Thymus (tissue), 11 donors: ENCODE data around the gene NRXN2. TPM values are rescaled to one million over a fixed set of nuclear protein-coding genes. Genes with fewer than 3 reads are reported as not detected.

Source experiments
- DNase-seq, 9 donors: peaks; one replicate each; pipeline ENCODE4 v3.0.0-alpha.2; 2013; ENCODE audit warnings: low spot score in 9 of 9, low read depth in 6 of 9, missing footprints in 1 of 9
- H3K27ac ChIP-seq, 2 donors: one replicate each; pipeline ENCODE4 v1.5.1; 2013; ENCODE audit warnings: control low read depth in 1 of 2, low read depth in 1 of 2, low read length in 1 of 2, mild to moderate bottlenecking in 1 of 2, moderate library complexity in 1 of 2
- H3K27me3 ChIP-seq, 2 donors: one replicate each; pipeline ENCODE4 v1.5.1; 2013; ENCODE audit warnings: low read length in 1 of 2; ENCODE audit not compliant: control insufficient read depth in 2 of 2, insufficient read depth in 1 of 2
- H3K36me3 ChIP-seq, 2 donors: one replicate each; pipeline ENCODE4 v1.5.1; 2013; ENCODE audit warnings: low read length in 1 of 2, mild to moderate bottlenecking in 1 of 2, moderate library complexity in 1 of 2; ENCODE audit not compliant: control insufficient read depth in 2 of 2, insufficient read depth in 2 of 2
- H3K4me1 ChIP-seq, 2 donors: one replicate each; pipeline ENCODE4 v1.5.1; 2013; ENCODE audit warnings: low read length in 2 of 2; ENCODE audit not compliant: control insufficient read depth in 2 of 2, insufficient read depth in 2 of 2
- H3K4me3 ChIP-seq, 2 donors: one replicate each; pipeline ENCODE4 v1.5.1; 2013; ENCODE audit warnings: low read length in 2 of 2, control low read depth in 1 of 2, mild to moderate bottlenecking in 1 of 2
- H3K9me3 ChIP-seq, 2 donors: one replicate each; pipeline ENCODE4 v1.5.1; 2013; ENCODE audit warnings: low read length in 1 of 2, mild to moderate bottlenecking in 1 of 2; ENCODE audit not compliant: control insufficient read depth in 2 of 2, insufficient read depth in 1 of 2
- WGBS: extraction: QIAGEN DNeasy Blood & Tissue Kit; methylation state at CpG from one replicate; pipeline ENCODE4 v1.1.7; 2013; 5-methylcytosine and 5-hydroxymethylcytosine counted together
- polyA plus RNA-seq: library from polyadenylated mRNA; stranded (reverse); fragments of 200-250 nt; gene quantifications from one replicate; pipeline ENCODE4 v1.2.3, GENCODE V29; 2013
- total RNA-seq: library from RNA; stranded (reverse); fragments of 120-200 nt; gene quantifications from one replicate; pipeline ENCODE4 v1.2.4, GENCODE V29; 2013
- donor health status: healthy.

Gene NRXN2
- total and polyA plus RNA-seq, 2 donors = 0.85 to 1.6 TPM

GRCh38 chr11:64688534-64688982, 34.4 kb downstream of the NRXN2 start:
- Histone ChIP-seq H3K27ac (peak overlapping the region in 1 of 2 donors; percentile 26), H3K9me3 (no peaks in the 10 kb centered on the region), H3K4me1 (peaks cover 4 to 23% of the 10 kb centered on the region in 2 donors), H3K27me3 (peaks cover 0 to 5% of the 10 kb centered on the region in 2 donors), H3K36me3 (no peaks in the 10 kb centered on the region), H3K4me3 (peak overlapping the region; percentile 44 to 50)
- peak; percentile 78 to 95 (median 90) for DNase-seq
- WGBS = 3% methylated on average over 13 of the region's 13 CpGs

- peaks cover 0 to 3% of the 10 kb centered on the region in 2 donors for H3K27me3 ChIP-seq
- no peaks in the 10 kb centered on the region for H3K9me3 ChIP-seq
- no peaks in the 10 kb centered on the region for H3K36me3 ChIP-seq
- no peak overlapping the region for H3K27ac ChIP-seq
- peak overlapping the region in 1 of 2 donors; percentile 44 for H3K4me3 ChIP-seq
- WGBS = 68% methylated on average over 19 of the region's 19 CpGs
- no peak for DNase-seq
- H3K4me1 ChIP-seq = peaks cover 4 to 16% of the 10 kb centered on the region in 2 donors
Observed at GRCh38 chr11:64687643-64688533, 35.1 kb downstream of the NRXN2 start.

GRCh38 chr11:64687204-64687603, 35.8 kb downstream of the NRXN2 start:
- Histone ChIP-seq H3K9me3 (no peaks in the 10 kb centered on the region), H3K4me3 (no peak overlapping the region), H3K4me1 (peaks cover 4 to 12% of the 10 kb centered on the region in 2 donors), H3K27me3 (no peaks in the 10 kb centered on the region), H3K36me3 (no peaks in the 10 kb centered on the region), H3K27ac (no peak overlapping the region)
- WGBS = 46% methylated on average over 6 of the region's 6 CpGs
- no peak for DNase-seq

- Histone ChIP-seq H3K4me1 (peaks cover 4 to 12% of the 10 kb centered on the region in 2 donors), H3K9me3 (no peaks in the 10 kb centered on the region), H3K27ac (no peak overlapping the region), H3K4me3 (no peak overlapping the region), H3K27me3 (no peaks in the 10 kb centered on the region), H3K36me3 (no peaks in the 10 kb centered on the region)
- DNase-seq = no peak
- 92% methylated on average over 9 of the region's 9 CpGs for WGBS
Observed at GRCh38 chr11:64686466-64687170, 36.4 kb downstream of the NRXN2 start.

GRCh38 chr11:64685536-64685935, 37.5 kb downstream of the NRXN2 start:
- Histone ChIP-seq H3K27me3 (no peaks in the 10 kb centered on the region), H3K4me3 (no peak overlapping the region), H3K4me1 (peaks cover 4 to 12% of the 10 kb centered on the region in 2 donors), H3K36me3 (no peaks in the 10 kb centered on the region), H3K27ac (no peak overlapping the region), H3K9me3 (no peaks in the 10 kb centered on the region)
- no peak for DNase-seq
- 96% methylated on average over 18 of the region's 18 CpGs for WGBS

GRCh38 chr11:64684357-64684756, 38.6 kb downstream of the NRXN2 start:
- DNase-seq = no peak
- H3K27ac ChIP-seq = no peak overlapping the region
- no peaks in the 10 kb centered on the region for H3K27me3 ChIP-seq
- H3K9me3 ChIP-seq = no peaks in the 10 kb centered on the region
- no peaks in the 10 kb centered on the region for H3K36me3 ChIP-seq
- H3K4me1 ChIP-seq = peaks cover 4 to 12% of the 10 kb centered on the region in 2 donors
- H3K4me3 ChIP-seq = no peak overlapping the region
- 88% methylated on average over 8 of the region's 8 CpGs for whole genome bisulfite sequencing

- WGBS = 93% methylated on average over 4 of the region's 4 CpGs
- peaks cover 0 to 2% of the 10 kb centered on the region in 2 donors for H3K4me1 ChIP-seq
- peaks cover 0 to 4% of the 10 kb centered on the region in 2 donors for H3K27me3 ChIP-seq
- H3K4me3 ChIP-seq = no peak overlapping the region
- DNase-seq = no peak
- no peak overlapping the region for H3K27ac ChIP-seq
- H3K36me3 ChIP-seq = no peaks in the 10 kb centered on the region
- no peaks in the 10 kb centered on the region for H3K9me3 ChIP-seq
Observed at GRCh38 chr11:64681171-64681570, 41.8 kb downstream of the NRXN2 start.

GRCh38 chr11:64679846-64680245, 43.2 kb downstream of the NRXN2 start:
- 46% methylated on average over 2 of the region's 2 CpGs for WGBS
- DNase-seq = no peak
- Histone ChIP-seq H3K27ac (no peak overlapping the region), H3K9me3 (no peaks in the 10 kb centered on the region), H3K4me1 (peaks cover 0 to 13% of the 10 kb centered on the region in 2 donors), H3K36me3 (no peaks in the 10 kb centered on the region), H3K27me3 (peaks cover 0 to 8% of the 10 kb centered on the region in 2 donors), H3K4me3 (no peak overlapping the region)
